Cardiac septum (tissue), 1 donor: ENCODE results near the gene ORAI1. TPM values are rescaled to one million over a fixed set of nuclear protein-coding genes. Genes with fewer than 3 reads are reported as not detected.
A peak's percentile ranks its signal among the peaks of the same experiment; 100 is the strongest.
"Not testable (repeated sequence)": the region's sequence is repeated elsewhere in the genome, so short reads cannot be mapped to it uniquely, and the experiment has no call there.

Experiments
- DNase-seq: peaks from one replicate; pipeline ENCODE4 v3.0.0-alpha.2; 2020; ENCODE audit warnings: low spot score
- intact Hi-C: fragments of 100-400 bp; cut with DNase I; formaldehyde crosslinking; loops from one replicate; pipeline ENCODE4 v1.14.0; 2022
- total RNA-seq: library from RNA; stranded (reverse); fragmentation: NEBNext Ultra II Directional; extraction: Animal tissue kit (Norgen Biotek cat#: 25700); gene quantifications from one replicate; pipeline ENCODE4 v1.2.1, GENCODE V29; 2021
- donor health status: DM: no; HTN: no; CAD: no.

Gene ORAI1
- total RNA-seq, 1 donor from 2014 or later = 8.0 TPM

DNA sequence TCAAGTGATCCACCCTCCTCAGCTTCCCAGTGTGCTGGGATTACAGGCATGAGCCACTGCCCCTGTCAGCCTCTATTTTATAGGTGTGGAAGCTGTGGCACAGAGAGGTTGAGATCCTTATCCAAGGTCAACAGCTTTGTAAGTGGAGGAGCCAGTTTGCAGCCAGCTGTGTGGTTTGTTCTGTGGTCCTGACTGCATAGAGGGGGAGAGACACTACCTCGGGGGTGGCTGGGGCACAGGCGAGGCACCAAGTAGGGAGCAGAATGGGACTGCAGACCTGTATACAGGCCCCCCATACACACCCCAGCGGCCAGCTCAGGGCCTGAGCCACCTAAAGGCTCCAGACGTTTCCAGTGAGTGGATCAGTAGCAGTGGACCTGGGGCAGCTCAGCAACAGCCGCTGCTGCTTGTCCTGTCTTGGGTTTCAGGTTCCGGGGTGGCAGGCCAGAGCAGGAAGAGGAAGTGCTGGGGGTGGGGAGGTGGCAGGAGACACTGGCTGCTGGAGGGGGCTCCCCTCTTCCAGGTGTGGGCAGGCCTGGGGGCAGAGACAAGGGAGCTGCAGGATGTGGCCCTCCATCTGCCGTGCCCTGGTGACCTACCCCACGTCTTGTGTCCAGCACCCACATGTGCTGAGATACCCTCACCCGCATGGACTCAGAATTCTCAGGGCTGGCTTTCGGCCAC, 11.0 kb downstream of the ORAI1 start:
- intact Hi-C loops = no loop called here
- peak; percentile 87 for DNase-seq

DNA sequence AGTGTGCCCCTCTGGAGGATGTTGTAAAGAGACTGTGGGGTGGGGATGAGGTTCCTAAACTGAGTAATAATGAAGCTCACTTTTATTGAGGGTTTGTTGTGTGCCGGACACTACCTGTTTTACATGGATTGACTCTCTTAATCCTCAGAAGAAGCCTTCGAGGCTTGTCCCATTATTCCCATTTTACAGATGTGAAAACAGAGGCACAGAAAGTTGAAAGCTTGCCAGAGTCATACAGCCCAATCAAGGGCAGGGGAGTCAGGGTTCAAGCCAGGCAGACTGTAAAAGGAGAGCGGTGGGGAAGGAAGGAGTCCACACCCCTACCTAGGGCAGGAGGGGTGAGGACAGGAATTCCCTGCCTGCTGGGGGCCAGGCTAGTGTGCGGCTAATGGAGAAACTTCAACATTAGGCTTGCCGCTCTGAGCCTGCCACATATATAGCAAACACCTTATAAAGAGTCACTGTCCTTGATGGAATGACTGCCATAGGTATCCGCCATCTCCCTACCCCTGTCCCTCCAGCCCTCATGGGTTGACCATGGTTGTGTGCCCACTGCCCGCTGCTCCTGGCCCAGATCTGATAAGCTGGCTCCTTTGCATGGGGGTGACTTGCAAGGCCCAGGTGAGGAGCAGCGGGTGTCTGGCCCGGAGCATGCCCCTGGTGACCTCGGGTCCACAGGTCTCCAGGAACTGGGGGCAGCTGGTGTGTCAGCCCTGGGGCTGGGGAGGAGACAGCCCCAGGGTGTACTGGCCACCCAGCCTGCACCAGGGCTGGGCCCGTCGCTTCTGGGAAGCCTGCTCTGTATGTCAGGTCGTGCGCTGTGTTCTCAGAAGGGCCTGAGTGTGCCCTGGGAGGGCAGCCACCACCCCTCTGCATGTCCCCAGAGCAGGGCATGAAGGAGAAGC, 12.2 kb downstream of the ORAI1 start:
- intact Hi-C loops = no loop called here
- no peak for DNase-seq

DNA sequence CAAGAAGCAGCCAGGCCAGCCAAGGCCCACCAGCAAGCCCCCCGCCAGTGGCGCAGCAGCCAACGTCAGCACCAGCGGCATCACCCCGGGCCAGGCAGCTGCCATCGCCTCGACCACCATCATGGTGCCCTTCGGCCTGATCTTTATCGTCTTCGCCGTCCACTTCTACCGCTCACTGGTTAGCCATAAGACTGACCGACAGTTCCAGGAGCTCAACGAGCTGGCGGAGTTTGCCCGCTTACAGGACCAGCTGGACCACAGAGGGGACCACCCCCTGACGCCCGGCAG, 15.0 kb downstream of the ORAI1 start:
- intact Hi-C loops = no loop called here

DNA sequence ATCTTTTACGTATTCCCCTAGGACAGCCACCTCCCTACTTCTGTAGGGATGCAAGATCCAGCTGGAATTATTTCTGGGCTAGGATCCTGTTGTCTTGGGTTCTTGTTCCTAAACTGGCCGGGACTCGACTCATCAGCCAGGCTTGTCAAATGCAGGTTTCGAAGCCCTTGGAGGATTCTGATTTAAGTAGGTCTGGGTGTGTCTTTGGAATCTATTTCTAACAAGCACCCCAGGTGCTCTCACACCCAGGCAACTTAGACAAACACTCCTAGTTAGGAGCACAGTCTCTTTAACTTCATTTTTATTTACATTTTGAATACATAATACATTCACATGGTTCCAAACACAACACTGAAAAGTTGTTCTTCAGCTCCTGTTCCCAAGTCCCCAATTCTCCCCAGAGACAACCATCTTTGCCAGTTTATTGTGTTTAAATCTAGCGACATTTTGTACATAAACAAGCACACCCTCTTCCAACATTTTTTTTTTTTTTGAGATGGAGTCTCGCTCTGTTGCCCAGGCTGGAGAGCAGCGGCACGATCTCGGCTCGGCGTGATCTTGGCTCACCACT, 22.2 kb downstream of the ORAI1 start:
- DNase-seq = no peak
- intact Hi-C loops = no loop called here

More for the DNA sequence above, 15.0 kb downstream of the ORAI1 start:
- no peak for DNase-seq

DNA sequence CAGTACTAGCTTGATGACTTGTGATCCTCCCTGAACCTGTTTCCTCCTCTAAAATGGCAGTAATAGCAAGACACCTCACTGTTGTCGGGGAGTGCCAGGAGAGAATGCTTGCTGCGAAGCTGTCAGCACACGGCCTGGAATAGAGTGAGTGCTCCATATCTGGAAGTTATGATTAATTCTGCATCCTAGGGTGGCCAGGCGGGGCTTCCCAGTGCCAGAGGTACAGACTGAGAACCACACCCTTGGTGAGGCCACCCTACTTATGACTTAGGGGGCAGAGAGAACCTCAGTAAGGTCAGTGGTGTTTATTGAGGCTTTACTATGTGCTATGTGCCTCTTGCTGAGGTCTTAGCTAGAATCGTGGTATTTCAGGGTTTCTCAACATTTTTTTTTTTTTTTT, 23.0 kb downstream of the ORAI1 start:
- no peak for DNase-seq
- intact Hi-C loops = no loop called here

DNA sequence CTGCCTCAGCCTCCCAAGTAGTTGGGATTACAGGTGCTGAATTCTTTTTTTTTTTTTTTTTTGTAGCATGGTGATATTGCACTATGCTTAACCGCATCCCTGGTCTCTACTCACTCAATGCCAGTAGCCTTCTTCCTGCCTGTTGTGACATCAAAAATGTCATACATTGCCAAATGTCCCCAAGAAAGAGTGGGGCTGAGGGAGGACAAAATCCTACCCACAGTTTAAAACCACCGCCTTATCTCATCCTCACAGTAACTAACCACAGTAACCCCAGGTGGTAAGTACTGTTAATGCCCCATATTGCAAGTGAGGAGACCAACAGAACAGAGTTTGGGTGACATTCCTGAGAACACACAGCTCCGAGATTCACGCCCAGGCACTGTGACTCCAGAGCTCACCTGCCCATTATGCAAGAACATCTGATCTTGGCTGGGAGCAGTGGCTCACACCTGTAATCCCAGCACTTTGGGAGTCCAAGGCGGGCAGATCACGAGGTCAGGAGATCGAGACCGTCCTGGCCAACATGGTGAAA, 23.6 kb downstream of the ORAI1 start:
- intact Hi-C loops = no loop called here
- no peak for DNase-seq

DNA sequence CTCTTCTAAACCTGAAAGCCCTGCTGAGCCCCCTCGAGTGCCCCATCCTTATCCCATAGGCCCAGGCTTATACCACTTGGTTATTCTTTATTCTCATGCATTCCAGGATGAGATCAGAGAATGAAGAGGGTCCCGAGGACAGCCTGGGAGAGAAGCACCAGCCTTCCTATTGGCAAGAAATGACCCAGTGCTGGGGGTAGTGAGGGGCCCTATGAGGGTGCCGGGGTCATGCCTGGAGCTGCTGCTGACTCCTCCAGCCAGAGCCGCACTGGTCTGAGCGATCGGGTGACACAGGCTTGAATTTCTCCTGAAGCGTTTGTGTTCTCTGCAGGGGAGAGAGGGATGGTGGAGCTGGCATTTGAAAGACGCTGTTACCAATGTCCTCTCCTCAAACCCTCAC, 25.0 kb downstream of the ORAI1 start:
- intact Hi-C loops = no loop called here

DNA sequence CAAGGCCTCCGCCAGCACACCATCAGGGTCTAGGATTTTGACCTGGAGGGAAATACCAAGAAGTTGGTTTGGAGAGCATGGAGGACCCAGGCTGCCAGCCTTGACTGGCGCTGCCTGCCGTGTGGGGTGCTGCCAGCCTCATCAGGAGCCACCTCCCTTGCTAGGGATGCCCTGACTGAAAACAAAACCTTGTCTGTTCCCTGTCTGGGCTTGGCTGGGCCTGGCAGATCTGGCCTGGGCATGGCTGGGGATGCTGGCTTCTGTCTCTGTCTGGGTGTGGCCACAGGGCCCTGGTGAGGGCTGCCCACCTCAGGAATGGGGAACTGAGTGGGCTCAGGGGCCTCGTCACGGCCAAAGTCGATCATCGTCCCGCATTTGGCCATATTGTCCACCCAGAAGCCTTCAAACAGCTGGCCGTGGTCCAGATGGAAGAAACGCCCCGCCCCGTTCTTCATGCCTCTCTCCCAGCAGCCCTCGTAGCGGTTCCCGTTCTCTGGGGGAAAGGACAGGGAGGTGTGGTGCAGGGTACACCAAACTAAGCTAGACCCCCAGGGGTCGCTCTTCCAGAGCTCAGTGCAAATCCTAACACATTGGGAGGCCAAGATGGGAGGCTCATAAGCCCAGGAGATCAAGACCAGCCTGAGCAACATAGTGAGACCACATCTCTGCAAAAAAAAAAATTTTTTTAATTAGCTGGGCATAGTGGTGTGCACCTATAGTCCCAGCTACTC, 26.6 kb downstream of the ORAI1 start:
- DNase-seq = no peak
- intact Hi-C loops = no loop called here

More for the DNA sequence above, 25.0 kb downstream of the ORAI1 start:
- no peak for DNase-seq

DNA sequence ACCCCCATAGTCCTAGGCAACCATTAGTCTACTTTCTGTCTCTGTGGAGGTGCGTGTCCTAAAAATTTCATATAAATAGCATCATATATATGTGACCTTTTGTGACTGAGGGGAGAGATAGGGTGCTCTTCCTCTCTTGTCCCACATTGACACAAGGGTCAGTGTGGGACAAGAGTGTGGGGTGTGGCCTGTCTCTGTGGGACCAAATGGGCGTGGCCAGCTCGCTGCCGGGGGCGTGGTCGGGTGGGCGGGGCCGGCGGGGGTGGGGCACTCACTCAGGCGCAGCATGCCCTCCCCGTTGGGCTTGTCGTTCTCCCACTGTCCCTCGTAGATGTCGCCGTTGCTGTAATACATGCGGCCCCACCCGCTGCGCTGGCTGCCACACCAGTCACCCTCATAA, 27.7 kb downstream of the ORAI1 start:
- intact Hi-C loops = no loop called here
- DNase-seq = no peak

DNA sequence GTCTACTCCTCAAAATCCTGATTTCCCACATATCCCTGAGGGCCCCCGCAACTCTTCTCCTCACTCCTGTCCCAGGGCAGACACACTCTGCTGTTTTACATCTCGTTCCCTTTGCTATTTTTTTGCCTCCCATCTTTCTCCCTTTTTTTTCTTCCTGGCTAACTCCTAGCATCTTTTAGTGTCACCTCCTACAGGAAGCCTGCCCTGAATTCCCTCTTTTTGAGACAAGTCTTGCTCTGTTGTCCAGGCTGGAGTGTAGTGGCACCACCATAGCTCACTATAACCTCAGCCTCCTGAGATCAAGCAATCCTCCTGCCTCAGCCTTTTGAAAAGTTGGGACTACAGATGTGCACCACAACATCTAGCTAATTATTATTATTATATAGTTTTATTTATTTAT, 29.8 kb downstream of the ORAI1 start:
- intact Hi-C loops = no loop called here
- DNase-seq = no peak

DNA sequence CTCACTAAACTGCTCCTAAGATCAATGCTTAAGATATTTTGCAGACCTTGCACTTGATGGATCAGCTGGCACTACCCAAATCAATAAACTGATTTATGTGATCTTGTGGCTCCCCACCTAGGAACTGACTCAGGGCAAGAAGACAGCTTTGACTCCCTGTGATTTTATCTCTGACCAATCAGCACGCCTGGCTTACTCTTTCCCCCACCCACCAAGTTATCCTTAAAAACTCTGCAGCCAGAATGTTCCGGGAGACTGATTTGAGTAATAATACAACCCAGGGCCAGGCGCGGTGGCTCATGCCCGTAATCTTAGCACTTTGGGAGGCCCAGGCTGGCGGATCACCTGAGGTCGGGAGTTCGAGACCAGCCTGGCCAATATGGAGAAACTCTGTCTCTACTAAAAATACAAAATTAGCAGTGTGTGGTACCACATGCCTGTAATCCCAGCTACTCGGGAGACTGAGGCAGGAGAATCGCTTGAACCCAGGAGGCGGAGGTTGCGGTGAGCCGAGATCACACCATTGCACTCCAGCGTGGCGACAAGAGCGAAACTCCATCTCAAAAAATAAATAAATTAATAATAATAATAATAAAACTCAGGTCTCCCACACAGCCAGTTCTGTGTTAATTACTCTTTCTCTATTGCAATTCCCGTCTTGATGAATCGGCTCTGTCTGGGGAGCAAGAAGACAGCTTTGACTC, 31.1 kb downstream of the ORAI1 start:
- no peak for DNase-seq
- intact Hi-C loops = no loop called here

DNA sequence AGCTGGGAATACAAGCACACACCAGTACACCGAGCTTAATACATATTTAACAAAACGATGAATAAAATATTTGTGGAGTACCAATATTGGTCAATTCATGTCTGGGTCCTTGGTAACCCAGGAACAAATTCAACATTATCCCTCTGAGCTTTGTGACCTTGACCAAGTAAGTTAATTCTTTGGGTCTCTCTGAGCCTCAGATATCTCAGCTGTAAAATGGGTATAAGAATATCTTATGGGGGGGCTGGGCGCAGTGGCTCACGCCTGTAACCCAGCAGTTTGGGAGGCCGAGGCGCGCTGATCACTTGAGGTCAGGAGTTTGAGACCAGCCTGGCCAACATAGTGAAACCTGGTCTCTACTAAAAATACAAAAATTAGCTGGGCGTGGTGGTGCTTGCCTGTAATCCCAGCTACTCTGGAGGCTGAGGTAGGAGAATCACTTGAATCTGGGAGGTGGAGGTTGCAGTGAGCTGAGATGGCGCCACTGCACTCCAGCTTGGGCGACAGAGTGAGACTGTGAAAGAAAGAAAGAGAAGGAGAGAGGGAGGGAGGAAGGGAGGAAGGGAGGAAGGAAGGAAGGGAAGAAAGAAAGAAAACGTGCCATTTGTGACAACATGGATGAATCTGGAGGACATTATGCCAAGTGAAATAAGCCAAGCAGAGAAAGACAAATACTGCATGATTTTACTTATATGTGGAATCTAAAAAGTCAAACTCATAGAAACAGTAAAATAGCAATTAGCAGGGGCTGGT, 35.2 kb downstream of the ORAI1 start:
- DNase-seq, intact Hi-C loops: not testable (repeated sequence)

DNA sequence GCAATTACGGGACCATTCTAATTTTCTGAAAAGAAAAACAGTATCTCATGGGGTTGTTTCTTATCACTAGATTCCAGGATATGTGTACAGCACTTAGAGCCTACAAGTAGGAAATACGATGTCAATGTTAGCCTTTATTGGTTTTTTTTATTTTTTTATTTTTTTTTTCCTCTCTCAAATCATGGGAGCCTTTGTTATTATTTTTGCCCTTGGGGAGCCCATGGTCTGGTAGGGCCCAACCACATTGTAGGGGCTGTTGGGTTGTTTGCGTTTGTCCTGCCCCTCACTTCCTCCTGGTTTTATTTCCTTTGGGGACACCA, 37.2 kb downstream of the ORAI1 start:
- intact Hi-C loops = no loop called here
- no peak for DNase-seq

DNA sequence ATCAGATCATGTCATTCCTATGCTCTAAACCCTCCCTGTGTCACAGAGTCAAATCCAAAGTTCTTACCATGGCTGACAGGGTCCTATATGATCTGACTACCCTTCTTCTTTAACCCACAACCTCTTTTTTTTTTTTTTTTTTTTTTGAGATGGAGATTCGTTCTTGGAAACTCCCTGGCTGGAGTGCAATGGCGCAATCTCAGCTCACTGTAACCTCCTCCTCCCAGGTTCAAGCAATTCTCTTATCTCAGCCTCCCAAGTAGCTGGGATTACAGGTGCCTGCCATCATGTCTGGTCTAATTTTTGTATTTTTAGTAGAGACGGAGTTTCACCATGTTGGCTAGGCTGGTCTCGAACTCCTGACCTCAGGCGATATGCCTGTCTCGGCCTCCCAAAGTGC, 40.5 kb downstream of the ORAI1 start:
- intact Hi-C loops = loop anchor here (5.0 kb wide), 1 partner anchor 115 kb away; no protein-coding TSS in a partner anchor
- not testable (repeated sequence) for DNase-seq

DNA sequence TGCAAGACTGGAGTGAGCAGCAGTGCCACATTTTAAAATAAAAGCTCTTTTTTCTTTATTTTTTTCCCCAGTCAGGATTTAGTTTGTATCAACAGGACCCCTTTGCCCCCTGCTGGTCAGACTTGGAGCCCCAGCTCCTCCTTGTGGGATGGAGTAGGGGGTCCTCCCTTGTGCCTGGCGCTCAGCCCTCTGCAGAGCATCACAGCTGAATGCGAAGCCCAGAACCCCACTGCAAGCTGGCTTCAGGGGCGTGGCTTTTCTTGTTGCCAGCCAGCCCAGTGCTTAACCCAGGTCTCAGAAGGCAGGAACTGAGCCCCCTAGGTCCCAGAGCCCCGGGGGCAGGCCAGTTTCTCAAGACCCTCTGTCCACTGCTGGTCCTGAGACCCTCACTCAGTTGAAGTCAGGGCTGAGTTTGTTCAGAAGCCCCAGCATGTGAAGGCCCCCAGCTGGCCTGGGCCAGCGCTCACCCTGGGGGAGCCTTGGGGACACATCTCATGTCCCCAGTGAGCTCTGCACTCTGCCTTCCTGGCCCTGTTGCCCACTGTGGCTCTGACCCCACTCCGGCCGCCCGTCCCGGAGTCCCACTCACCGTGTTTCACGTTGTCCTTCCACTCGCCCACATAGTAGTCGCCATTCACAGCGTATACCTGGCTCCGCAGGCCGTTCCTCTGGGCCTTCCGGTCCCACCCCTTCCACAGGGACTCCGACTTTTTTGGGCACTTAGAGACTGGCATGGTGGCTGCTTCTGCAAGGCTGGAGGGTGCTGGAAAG, 42.6 kb downstream of the ORAI1 start:
- intact Hi-C loops = loop anchor here (5.0 kb wide), 1 partner anchor 117 kb away; no protein-coding TSS in a partner anchor
- no peak for DNase-seq

DNA sequence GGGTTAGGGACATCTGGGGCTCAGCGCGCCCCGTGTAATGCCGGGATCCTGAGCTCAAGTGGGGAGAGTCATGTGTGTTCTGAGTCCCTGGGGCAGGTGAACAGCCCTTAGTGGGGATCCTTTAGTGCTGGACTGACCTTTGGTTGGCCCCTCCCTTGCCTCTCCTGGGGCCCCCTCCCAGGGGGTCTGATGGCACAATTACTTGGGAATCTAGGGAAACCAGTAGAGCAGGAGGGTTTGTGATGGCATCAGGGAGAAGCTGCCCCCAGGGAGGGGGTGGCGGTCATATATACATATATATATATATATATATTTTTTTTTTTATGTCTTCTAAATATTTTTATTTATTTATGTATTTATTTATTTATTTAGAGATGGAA, 43.2 kb downstream of the ORAI1 start, which contains the start of gene MORN3:
Gene MORN3 (minus strand): TSS at position 134 of the 380 bp plus-strand sequence. CDS start 171 bp downstream, outside the sequence.
- intact Hi-C loops = loop anchor here (5.0 kb wide), 1 partner anchor 117 kb away; no protein-coding TSS in a partner anchor
- no peak for DNase-seq

DNA sequence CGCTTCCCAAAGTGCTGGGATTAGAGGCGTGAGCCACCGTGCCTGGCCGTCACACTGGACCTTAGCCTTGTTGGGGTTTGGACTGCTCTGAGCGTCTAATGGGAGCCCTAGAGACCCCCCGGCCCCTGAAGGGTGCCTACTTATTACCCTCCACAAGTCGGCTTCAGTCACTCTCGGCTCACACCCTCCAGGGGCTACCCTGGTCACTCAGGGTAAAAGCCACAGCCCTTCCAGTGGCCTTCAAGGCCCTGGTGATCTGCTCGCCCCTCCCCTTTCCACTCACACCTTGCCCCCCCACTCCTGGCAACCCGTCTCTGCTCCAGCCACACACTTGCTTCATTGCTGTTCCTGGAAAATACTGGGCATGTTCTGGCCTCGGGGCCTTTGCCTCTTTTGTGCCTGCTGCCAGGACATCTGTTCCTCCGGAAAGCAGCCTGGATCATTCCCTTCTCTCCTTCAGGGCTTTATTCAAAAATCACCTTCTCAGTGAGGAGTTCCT, 46.7 kb downstream of the ORAI1 start:
- DNase-seq = no peak
- intact Hi-C loops = no loop called here

DNA sequence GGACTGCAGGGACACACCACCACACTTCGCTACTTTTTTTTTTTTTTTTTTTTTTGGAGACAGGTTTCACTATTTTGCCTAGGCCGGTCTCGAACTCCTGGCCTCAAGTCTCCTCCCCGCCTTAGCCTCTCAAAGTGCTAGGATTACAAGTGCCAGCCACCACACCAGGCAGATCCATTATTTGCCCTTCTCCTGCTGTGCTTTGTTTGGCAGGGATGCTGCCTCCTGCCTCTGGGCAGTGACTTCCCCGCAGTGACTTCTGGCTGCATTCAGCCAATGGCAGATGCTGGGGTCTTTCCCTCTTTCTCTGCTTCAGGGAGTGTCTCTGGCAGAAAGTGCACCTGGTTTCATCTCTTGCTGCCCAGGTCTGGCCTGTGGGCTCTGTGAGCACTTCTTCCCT, 49.9 kb downstream of the ORAI1 start:
- DNase-seq = no peak
- intact Hi-C loops = no loop called here
